ENCODE data around the gene RPL27A.

RPL27A gene

GRCh38 chr11:8682303-8683114 lies at the start of gene RPL27A, which contains the start of gene TRIM66:
TSS of gene RPL27A (plus strand) at chr11:8682792. CDS start at chr11:8682814, 22 bp downstream.
TSS of gene TRIM66 (minus strand) at chr11:8682665. CDS start at chr11:8672274, 10,391 bp downstream.
- peaks cover 45% of the 10 kb centered on the region for H3K36me3 ChIP-seq (ENCODE audit: insufficient read depth, low read length)
- no peaks in the 10 kb centered on the region for H3K27me3 ChIP-seq (ENCODE audit: control insufficient read depth in 1 of 2, insufficient read depth in 2 of 2, low read length in 2 of 2)
- peaks cover 23% of the 10 kb centered on the region for H3K4me1 ChIP-seq (ENCODE audit: insufficient read depth, low read length)

GRCh38 chr11:8634498-8634897 lies 48.1 kb upstream of the RPL27A start:
- no peaks in the 10 kb centered on the region for H3K4me1 ChIP-seq (ENCODE audit: insufficient read depth, low read length)
- H3K36me3 ChIP-seq (ENCODE audit: insufficient read depth, low read length): peaks cover 5% of the 10 kb centered on the region
- no peak overlapping the region for H3K9ac ChIP-seq (ENCODE audit: low read length)
- no peak overlapping the region for H3K4me3 ChIP-seq (ENCODE audit: low read depth in 1 of 2, low read length in 2 of 2)
- H3K9me3 ChIP-seq (ENCODE audit: low read length): no peaks in the 10 kb centered on the region
- H3K27ac ChIP-seq (ENCODE audit: low read depth, low read length): no peak overlapping the region
- no peaks in the 10 kb centered on the region for H3K27me3 ChIP-seq (ENCODE audit: control insufficient read depth in 1 of 2, insufficient read depth in 2 of 2, low read length in 2 of 2)

More at GRCh38 chr11:8682303-8683114, at the start of gene RPL27A, which contains the start of gene TRIM66:
- Histone ChIP-seq H3K9ac (ENCODE audit: low read length) (peak within 1 kb of the TSS; percentile 100), H3K9me3 (ENCODE audit: low read length) (no peaks in the 10 kb centered on the region), H3K4me3 (ENCODE audit: low read depth in 1 of 2, low read length in 2 of 2) (peak within 1 kb of the TSS; percentile 93), H3K27ac (ENCODE audit: low read depth, low read length) (peak within 1 kb of the TSS; percentile 96)

- H3K9ac ChIP-seq (ENCODE audit: low read length): no peak overlapping the region
- no peaks in the 10 kb centered on the region for H3K9me3 ChIP-seq (ENCODE audit: low read length)
- H3K27ac ChIP-seq (ENCODE audit: low read depth, low read length): no peak overlapping the region
- H3K36me3 ChIP-seq (ENCODE audit: insufficient read depth, low read length): peaks cover 5% of the 10 kb centered on the region
- no peak overlapping the region for H3K4me3 ChIP-seq (ENCODE audit: low read depth in 1 of 2, low read length in 2 of 2)
- H3K27me3 ChIP-seq (ENCODE audit: control insufficient read depth in 1 of 2, insufficient read depth in 2 of 2, low read length in 2 of 2): no peaks in the 10 kb centered on the region
- no peaks in the 10 kb centered on the region for H3K4me1 ChIP-seq (ENCODE audit: insufficient read depth, low read length)
Measured at GRCh38 chr11:8636127-8636526, 46.5 kb upstream of the RPL27A start.

GRCh38 chr11:8638300-8638699 lies 44.3 kb upstream of the RPL27A start:
- peaks cover 5% of the 10 kb centered on the region for H3K36me3 ChIP-seq (ENCODE audit: insufficient read depth, low read length)
- no peak overlapping the region for H3K9ac ChIP-seq (ENCODE audit: low read length)
- no peaks in the 10 kb centered on the region for H3K9me3 ChIP-seq (ENCODE audit: low read length)
- H3K27ac ChIP-seq (ENCODE audit: low read depth, low read length): no peak overlapping the region
- no peaks in the 10 kb centered on the region for H3K4me1 ChIP-seq (ENCODE audit: insufficient read depth, low read length)
- no peaks in the 10 kb centered on the region for H3K27me3 ChIP-seq (ENCODE audit: control insufficient read depth in 1 of 2, insufficient read depth in 2 of 2, low read length in 2 of 2)
- H3K4me3 ChIP-seq (ENCODE audit: low read depth in 1 of 2, low read length in 2 of 2): no peak overlapping the region

- H3K9me3 ChIP-seq (ENCODE audit: low read length): no peaks in the 10 kb centered on the region
- H3K4me3 ChIP-seq (ENCODE audit: low read depth in 1 of 2, low read length in 2 of 2): no peak overlapping the region
- H3K36me3 ChIP-seq (ENCODE audit: insufficient read depth, low read length): peaks cover 5% of the 10 kb centered on the region
- H3K4me1 ChIP-seq (ENCODE audit: insufficient read depth, low read length): no peaks in the 10 kb centered on the region
- H3K9ac ChIP-seq (ENCODE audit: low read length): no peak overlapping the region
- no peaks in the 10 kb centered on the region for H3K27me3 ChIP-seq (ENCODE audit: control insufficient read depth in 1 of 2, insufficient read depth in 2 of 2, low read length in 2 of 2)
- H3K27ac ChIP-seq (ENCODE audit: low read depth, low read length): no peak overlapping the region
Measured at GRCh38 chr11:8639655-8640054, 42.9 kb upstream of the RPL27A start.

- Histone ChIP-seq H3K36me3 (ENCODE audit: insufficient read depth, low read length) (peaks cover 5% of the 10 kb centered on the region), H3K9ac (ENCODE audit: low read length) (no peak overlapping the region), H3K27ac (ENCODE audit: low read depth, low read length) (no peak overlapping the region), H3K4me1 (ENCODE audit: insufficient read depth, low read length) (no peaks in the 10 kb centered on the region), H3K4me3 (ENCODE audit: low read depth in 1 of 2, low read length in 2 of 2) (no peak overlapping the region), H3K27me3 (ENCODE audit: control insufficient read depth in 1 of 2, insufficient read depth in 2 of 2, low read length in 2 of 2) (no peaks in the 10 kb centered on the region), H3K9me3 (ENCODE audit: low read length) (no peaks in the 10 kb centered on the region)
Measured at GRCh38 chr11:8640267-8640906, 42.2 kb upstream of the RPL27A start.

GRCh38 chr11:8641332-8641731 lies 41.3 kb upstream of the RPL27A start:
- Histone ChIP-seq H3K9me3 (ENCODE audit: low read length) (no peaks in the 10 kb centered on the region), H3K4me3 (ENCODE audit: low read depth in 1 of 2, low read length in 2 of 2) (no peak overlapping the region), H3K4me1 (ENCODE audit: insufficient read depth, low read length) (no peaks in the 10 kb centered on the region), H3K27me3 (ENCODE audit: control insufficient read depth in 1 of 2, insufficient read depth in 2 of 2, low read length in 2 of 2) (no peaks in the 10 kb centered on the region), H3K36me3 (ENCODE audit: insufficient read depth, low read length) (peaks cover 5% of the 10 kb centered on the region), H3K27ac (ENCODE audit: low read depth, low read length) (no peak overlapping the region), H3K9ac (ENCODE audit: low read length) (no peak overlapping the region)

- Histone ChIP-seq H3K9me3 (ENCODE audit: low read length) (no peaks in the 10 kb centered on the region), H3K9ac (ENCODE audit: low read length) (no peak overlapping the region), H3K4me3 (ENCODE audit: low read depth in 1 of 2, low read length in 2 of 2) (no peak overlapping the region), H3K27ac (ENCODE audit: low read depth, low read length) (no peak overlapping the region), H3K4me1 (ENCODE audit: insufficient read depth, low read length) (no peaks in the 10 kb centered on the region), H3K36me3 (ENCODE audit: insufficient read depth, low read length) (no peaks in the 10 kb centered on the region), H3K27me3 (ENCODE audit: control insufficient read depth in 1 of 2, insufficient read depth in 2 of 2, low read length in 2 of 2) (no peaks in the 10 kb centered on the region)
Measured at GRCh38 chr11:8642196-8642841, 40.3 kb upstream of the RPL27A start.

GRCh38 chr11:8646873-8647272 lies 35.7 kb upstream of the RPL27A start:
- no peaks in the 10 kb centered on the region for H3K27me3 ChIP-seq (ENCODE audit: control insufficient read depth in 1 of 2, insufficient read depth in 2 of 2, low read length in 2 of 2)
- H3K36me3 ChIP-seq (ENCODE audit: insufficient read depth, low read length): peaks cover 5% of the 10 kb centered on the region
- H3K9me3 ChIP-seq (ENCODE audit: low read length): no peaks in the 10 kb centered on the region
- H3K4me3 ChIP-seq (ENCODE audit: low read depth in 1 of 2, low read length in 2 of 2): no peak overlapping the region
- H3K9ac ChIP-seq (ENCODE audit: low read length): no peak overlapping the region
- H3K27ac ChIP-seq (ENCODE audit: low read depth, low read length): no peak overlapping the region
- peaks cover under 1% of the 10 kb centered on the region for H3K4me1 ChIP-seq (ENCODE audit: insufficient read depth, low read length)

- peaks cover 5% of the 10 kb centered on the region for H3K36me3 ChIP-seq (ENCODE audit: insufficient read depth, low read length)
- peaks cover 8% of the 10 kb centered on the region for H3K4me1 ChIP-seq (ENCODE audit: insufficient read depth, low read length)
- H3K27me3 ChIP-seq (ENCODE audit: control insufficient read depth in 1 of 2, insufficient read depth in 2 of 2, low read length in 2 of 2): no peaks in the 10 kb centered on the region
- H3K9me3 ChIP-seq (ENCODE audit: low read length): no peaks in the 10 kb centered on the region
- no peak overlapping the region for H3K4me3 ChIP-seq (ENCODE audit: low read depth in 1 of 2, low read length in 2 of 2)
- H3K9ac ChIP-seq (ENCODE audit: low read length): no peak overlapping the region
- no peak overlapping the region for H3K27ac ChIP-seq (ENCODE audit: low read depth, low read length)
Measured at GRCh38 chr11:8649361-8649760, 33.2 kb upstream of the RPL27A start.

GRCh38 chr11:8650401-8650990 lies 32.1 kb upstream of the RPL27A start:
- Histone ChIP-seq H3K36me3 (ENCODE audit: insufficient read depth, low read length) (peaks cover 5% of the 10 kb centered on the region), H3K4me3 (ENCODE audit: low read depth in 1 of 2, low read length in 2 of 2) (no peak overlapping the region), H3K9ac (ENCODE audit: low read length) (no peak overlapping the region), H3K27me3 (ENCODE audit: control insufficient read depth in 1 of 2, insufficient read depth in 2 of 2, low read length in 2 of 2) (no peaks in the 10 kb centered on the region), H3K4me1 (ENCODE audit: insufficient read depth, low read length) (peaks cover 8% of the 10 kb centered on the region), H3K27ac (ENCODE audit: low read depth, low read length) (no peak overlapping the region), H3K9me3 (ENCODE audit: low read length) (no peaks in the 10 kb centered on the region)
